SK-N-SH (cell line): ENCODE results near the gene TBCD. TPM values are rescaled to one million over a fixed set of nuclear protein-coding genes. Genes with fewer than 3 reads are reported as not detected.
"Not testable (repeated sequence)": the region's sequence is repeated elsewhere in the genome, so short reads cannot be mapped to it uniquely, and the experiment has no call there.

Source experiments
- CTCF ChIA-PET: fragments of 300-600, 350-600 bp; formaldehyde crosslinking; extraction: SDS; loops from one replicate; lab custom pipeline; 2021; lab: Yijun Ruan, JAX
- POLR2A ChIA-PET: fragments of 350-600 bp; sonication (Branson Sonifier 250); formaldehyde crosslinking; extraction: SDS; loops from one replicate; lab custom pipeline; 2020; ENCODE audit warnings: antibody characterized with exemption, inconsistent platforms; lab: Yijun Ruan, JAX
- DNase-seq: peaks from one replicate; pipeline ENCODE4 v3.0.0; 2012
- H2AFZ ChIP-seq: fragments of 200-600 bp; sonication (generic); 2 replicates; pipeline ENCODE4 v1.8.1; 2016; ENCODE audit warnings: antibody characterized with exemption, mild to moderate bottlenecking, low read depth
- H3F3A ChIP-seq: fragments of 200-600 bp; sonication (generic); replicated peaks from 2 replicates; pipeline ENCODE3; 2016; ENCODE audit warnings: antibody characterized with exemption, mild to moderate bottlenecking; ENCODE audit not compliant: insufficient read depth
- H3K27ac ChIP-seq, 2 experiments: fragments of 200-500 bp in 1 of 2; fragments of 200-600 bp in 1 of 2; sonication (Bioruptor generic) in 1 of 2; sonication (generic), shearing (Covaris generic) in 1 of 2; 2 replicates each; pipeline versions ENCODE4 v1.5.1 to v1.6.1; 2014 to 2016; ENCODE audit warnings: low read depth in 2 of 2, inconsistent platforms in 1 of 2, low read length in 1 of 2, mild to moderate bottlenecking in 1 of 2, mixed read lengths in 1 of 2
- H3K27me3 ChIP-seq: fragments of 200-600 bp; sonication (generic), shearing (Covaris generic); 2 replicates; pipeline ENCODE4 v1.6.1; 2016; ENCODE audit warnings: mixed run types; ENCODE audit not compliant: insufficient read depth
- H3K36me3 ChIP-seq, 2 experiments: fragments of 200-500 bp in 1 of 2; fragments of 200-600 bp in 1 of 2; sonication (Bioruptor generic) in 1 of 2; sonication (generic) in 1 of 2; replicated peaks in 1 of 2; 2 replicates each; pipeline versions ENCODE3 to v1.5.1; 2014 to 2016; ENCODE audit warnings: low read length in 1 of 2, mild to moderate bottlenecking in 1 of 2; ENCODE audit not compliant: insufficient read depth in 2 of 2, control insufficient read depth in 1 of 2
- H3K4me1 ChIP-seq, 2 experiments: fragments of 200-500 bp in 1 of 2; fragments of 200-600 bp in 1 of 2; sonication (Bioruptor generic) in 1 of 2; sonication (generic), shearing (Covaris generic) in 1 of 2; 2 replicates each; pipeline versions ENCODE4 v1.5.1 to v1.6.1; 2014 to 2016; ENCODE audit warnings: low read depth in 1 of 2, low read length in 1 of 2, mixed run types in 1 of 2; ENCODE audit not compliant: insufficient read depth in 2 of 2, control insufficient read depth in 1 of 2
- H3K4me2 ChIP-seq: fragments of 200-600 bp; sonication (generic), shearing (Covaris generic); 2 replicates; pipeline ENCODE4 v1.6.1; 2017; ENCODE audit warnings: mixed run types
- H3K4me3 ChIP-seq, 2 experiments: fragments of 200-500 bp in 1 of 2; fragments of 200-600 bp in 1 of 2; sonication (Bioruptor generic) in 1 of 2; sonication (generic), shearing (Covaris generic) in 1 of 2; 2 replicates each; pipeline versions ENCODE4 v1.5.1 to v1.8.1; 2014 to 2016; ENCODE audit warnings: low read depth in 2 of 2, inconsistent platforms in 1 of 2, low read length in 1 of 2, mild to moderate bottlenecking in 1 of 2, mixed read lengths in 1 of 2, moderate library complexity in 1 of 2
- H3K79me2 ChIP-seq: fragments of 200-600 bp; sonication (generic); 2 replicates; pipeline ENCODE4 v1.8.1; 2017; ENCODE audit warnings: mild to moderate bottlenecking; ENCODE audit not compliant: insufficient read depth
- H3K9ac ChIP-seq: fragments of 200-600 bp; sonication (generic); 2 replicates; pipeline ENCODE4 v1.6.1; 2017; ENCODE audit warnings: mixed run types
- H3K9me2 ChIP-seq: fragments of 200-600 bp; sonication (generic); 2 replicates; pipeline ENCODE4 v1.6.1; 2017; ENCODE audit warnings: mixed run types
- H3K9me3 ChIP-seq: fragments of 200-600 bp; sonication (generic); 2 replicates; pipeline ENCODE4 v1.6.1; 2017; ENCODE audit warnings: mixed run types, mild to moderate bottlenecking, moderate library complexity
- H4K20me1 ChIP-seq: fragments of 200-600 bp; sonication (generic); 2 replicates; pipeline ENCODE4 v1.6.1; 2017; ENCODE audit warnings: mild to moderate bottlenecking, mixed run types; ENCODE audit not compliant: insufficient read depth
- FOXM1 ChIP-seq: IDR thresholded peaks from 2 replicates; pipeline ENCODE4 v1.4.0; 2012; ENCODE audit warnings: low read depth, mild to moderate bottlenecking
- GABPA ChIP-seq: IDR thresholded peaks from 2 replicates; pipeline ENCODE4 v1.4.0; 2012; ENCODE audit warnings: low read depth, mild to moderate bottlenecking
- JUND ChIP-seq: IDR thresholded peaks from 2 replicates; pipeline ENCODE4 v1.4.0; 2012
- MXI1 ChIP-seq: IDR thresholded peaks from 2 replicates; pipeline ENCODE4 v1.6.1; 2012; ENCODE audit warnings: mild to moderate bottlenecking, low read depth, low read length, improper control_type of control experiment
- PBX3 ChIP-seq: IDR thresholded peaks from 2 replicates; pipeline ENCODE4; 2012
- RAD21 ChIP-seq: IDR thresholded peaks from 2 replicates; pipeline ENCODE4 v1.6.1; 2012; ENCODE audit warnings: mild to moderate bottlenecking, low read length
- RFX5 ChIP-seq: IDR thresholded peaks from 2 replicates; pipeline ENCODE4 v1.6.1; 2012; ENCODE audit warnings: mild to moderate bottlenecking, improper control_type of control experiment, low read length
- RXRA ChIP-seq: IDR thresholded peaks from 2 replicates; pipeline ENCODE4 v1.4.0; 2012; ENCODE audit warnings: low read depth, mild to moderate bottlenecking, borderline replicate concordance
- SMC3 ChIP-seq: IDR thresholded peaks from 2 replicates; pipeline ENCODE4 v1.6.1; 2012; ENCODE audit warnings: low read depth, low read length, improper control_type of control experiment
- TEAD4 ChIP-seq: IDR thresholded peaks from 2 replicates; pipeline ENCODE4 v1.4.0; 2012; ENCODE audit warnings: mild to moderate bottlenecking, borderline replicate concordance; ENCODE audit not compliant: insufficient read depth
- whole genome bisulfite sequencing: methylation state at CpG from one replicate; pipeline ENCODE4 v1.1.6; 2017; ENCODE audit warnings: low lambda C conversion rate; 5-methylcytosine and 5-hydroxymethylcytosine counted together
- polyA plus RNA-seq, 3 experiments: library from polyadenylated mRNA; depleted of rRNA; stranded (reverse); fragments of >200 nt; gene quantifications; 2 replicates each; pipeline ENCODE4 v1.2.3, GENCODE V29; 2012
- TF ChIP-seq, protein P1 (sequence below): fragments of 200-600 bp; sonication (generic); IDR thresholded peaks from 2 replicates; pipeline ENCODE4 v1.6.1; 2017; ENCODE audit warnings: antibody characterized with exemption, mild to moderate bottlenecking, moderate library complexity

Gene TBCD
- polyA plus RNA-seq, 1 of the 3 experiments (the other 2 are of a cell fraction) = 107 TPM

- ChIA-PET CTCF (no interaction called here), POLR2A (no interaction called here)
- H3K27me3 ChIP-seq = no peaks in the 10 kb centered on the region
Observed at GRCh38 chr17:82961366-82962162, 209.7 kb downstream of the TBCD start.

GRCh38 chr17:82962163-82962720 lies 210.4 kb downstream of the TBCD start:
- Histone ChIP-seq H4K20me1 (no peaks in the 10 kb centered on the region), H3K27ac (no peak overlapping the region), H3K4me3 (no peak overlapping the region), H3K79me2 (no peaks in the 10 kb centered on the region), H3K4me1 (no peaks in the 10 kb centered on the region), H3K4me2 (no peak overlapping the region), H3K27me3 (no peaks in the 10 kb centered on the region), H3K9me2 (no peaks in the 10 kb centered on the region), H3K36me3 (no peaks in the 10 kb centered on the region), H2AFZ (no peak overlapping the region), H3K9ac (no peak overlapping the region), H3K9me3 (no peaks in the 10 kb centered on the region), H3F3A (no peaks in the 10 kb centered on the region)
- 91% methylated on average over 19 of the region's 21 CpGs for WGBS
- no peak for DNase-seq
- POLR2A ChIA-PET = no interaction called here
- TF ChIP-seq JUND (no peak), RXRA (no peak), FOXM1 (no peak), RFX5 (no peak), MXI1 (no peak)
- CTCF ChIA-PET = interaction anchor here (0.7 to 1.2 kb wide), 2 partner anchors 37 to 147 kb away, joined by 3 read pairs; no protein-coding TSS in a partner anchor

More at GRCh38 chr17:82961366-82962162, 209.7 kb downstream of the TBCD start:
- Histone ChIP-seq H3F3A (no peaks in the 10 kb centered on the region), H3K79me2 (no peaks in the 10 kb centered on the region), H3K9me3 (no peaks in the 10 kb centered on the region), H4K20me1 (no peaks in the 10 kb centered on the region), H3K36me3 (no peaks in the 10 kb centered on the region), H3K27ac (no peak overlapping the region), H3K9ac (no peak overlapping the region), H3K4me3 (no peak overlapping the region), H3K4me2 (no peak overlapping the region), H3K4me1 (no peaks in the 10 kb centered on the region), H3K9me2 (no peaks in the 10 kb centered on the region), H2AFZ (no peak overlapping the region)
- no peak for DNase-seq
- no peak for TF ChIP-seq TEAD4
- no peak for TF ChIP-seq GABPA
- TF ChIP-seq RXRA = no peak
- no peak for TF ChIP-seq RFX5
- TF ChIP-seq RAD21 = no peak
- 77% methylated on average over 16 of the region's 19 CpGs for WGBS

DNA sequence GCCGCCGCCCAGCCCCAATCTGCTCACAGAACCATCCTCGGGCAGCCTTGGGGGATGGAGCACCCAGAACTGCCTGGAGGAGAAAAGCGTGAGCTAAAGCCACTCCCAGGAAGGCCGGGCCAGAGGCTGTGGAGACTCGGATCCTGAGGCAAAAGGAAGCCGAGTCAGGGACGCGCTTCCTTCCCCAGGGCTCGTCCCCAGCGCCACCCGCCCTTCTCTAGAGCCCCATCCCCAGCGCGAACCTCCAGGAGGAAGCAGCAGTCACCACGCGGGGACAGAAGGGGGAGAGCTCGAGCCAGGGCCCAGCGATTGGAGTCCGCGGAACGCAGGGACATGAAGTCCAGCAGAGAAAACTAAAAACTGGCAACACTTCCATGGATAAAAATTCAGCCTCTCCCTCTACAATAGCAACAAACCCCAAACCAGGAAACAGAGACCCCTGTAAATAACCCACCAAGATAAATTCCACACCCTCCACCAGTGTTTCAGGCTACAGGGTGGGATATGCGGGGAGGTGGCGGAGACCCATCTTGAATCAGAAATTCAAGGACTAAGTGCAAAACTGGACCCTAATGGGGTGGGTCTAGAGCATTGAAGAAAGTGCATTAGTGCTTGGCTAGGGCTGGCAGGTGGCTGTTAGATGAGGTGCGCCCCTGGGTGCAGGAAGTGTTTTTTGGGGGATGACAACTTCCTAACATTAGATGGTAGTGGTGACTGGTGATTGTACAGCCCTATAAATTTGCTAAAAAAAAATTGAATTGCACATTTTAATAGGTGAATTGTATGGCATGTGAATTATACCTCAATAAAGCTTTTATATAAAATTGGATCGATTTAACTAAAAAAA lies 211.5 kb downstream of the TBCD start:
- H3K4me3 ChIP-seq = no peak overlapping the region; a peak in 1 of 4 replicates
- no peak overlapping the region for H3K27ac ChIP-seq
- H3K9ac ChIP-seq = no peak overlapping the region
- no peak overlapping the region for H3K4me2 ChIP-seq
- no peaks in the 10 kb centered on the region for H3K79me2 ChIP-seq
- TF ChIP-seq JUND (no peak), RAD21 (peak; percentile 56), SMC3 (peak; percentile 32; the same call in 1 of the 2 replicates), PBX3 (no peak)
- TF ChIP-seq, protein P1, sequence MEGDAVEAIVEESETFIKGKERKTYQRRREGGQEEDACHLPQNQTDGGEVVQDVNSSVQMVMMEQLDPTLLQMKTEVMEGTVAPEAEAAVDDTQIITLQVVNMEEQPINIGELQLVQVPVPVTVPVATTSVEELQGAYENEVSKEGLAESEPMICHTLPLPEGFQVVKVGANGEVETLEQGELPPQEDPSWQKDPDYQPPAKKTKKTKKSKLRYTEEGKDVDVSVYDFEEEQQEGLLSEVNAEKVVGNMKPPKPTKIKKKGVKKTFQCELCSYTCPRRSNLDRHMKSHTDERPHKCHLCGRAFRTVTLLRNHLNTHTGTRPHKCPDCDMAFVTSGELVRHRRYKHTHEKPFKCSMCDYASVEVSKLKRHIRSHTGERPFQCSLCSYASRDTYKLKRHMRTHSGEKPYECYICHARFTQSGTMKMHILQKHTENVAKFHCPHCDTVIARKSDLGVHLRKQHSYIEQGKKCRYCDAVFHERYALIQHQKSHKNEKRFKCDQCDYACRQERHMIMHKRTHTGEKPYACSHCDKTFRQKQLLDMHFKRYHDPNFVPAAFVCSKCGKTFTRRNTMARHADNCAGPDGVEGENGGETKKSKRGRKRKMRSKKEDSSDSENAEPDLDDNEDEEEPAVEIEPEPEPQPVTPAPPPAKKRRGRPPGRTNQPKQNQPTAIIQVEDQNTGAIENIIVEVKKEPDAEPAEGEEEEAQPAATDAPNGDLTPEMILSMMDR = peak; percentile 21; the same call in 1 of the 2 replicates
- TF ChIP-seq, all 33 proteins: peak for 3
- POLR2A ChIA-PET = no interaction called here
- Histone ChIP-seq H3K36me3 (no peaks in the 10 kb centered on the region), H3F3A (no peaks in the 10 kb centered on the region), H3K9me2 (no peaks in the 10 kb centered on the region), H2AFZ (no peak overlapping the region), H3K27me3 (no peaks in the 10 kb centered on the region), H3K9me3 (no peaks in the 10 kb centered on the region), H4K20me1 (no peaks in the 10 kb centered on the region), H3K4me1 (peaks cover 0 to 4% of the 10 kb centered on the region in 2 experiments; a peak in 1 of 4 replicates)
- CTCF ChIA-PET = interaction anchor here (0.7 to 1.7 kb wide), 6 partner anchors 38 to 188 kb away, joined by 3 read pairs; no protein-coding TSS in a partner anchor
- DNase-seq = peak; percentile 79
- 61% methylated on average over 25 of the region's 25 CpGs for WGBS

DNA sequence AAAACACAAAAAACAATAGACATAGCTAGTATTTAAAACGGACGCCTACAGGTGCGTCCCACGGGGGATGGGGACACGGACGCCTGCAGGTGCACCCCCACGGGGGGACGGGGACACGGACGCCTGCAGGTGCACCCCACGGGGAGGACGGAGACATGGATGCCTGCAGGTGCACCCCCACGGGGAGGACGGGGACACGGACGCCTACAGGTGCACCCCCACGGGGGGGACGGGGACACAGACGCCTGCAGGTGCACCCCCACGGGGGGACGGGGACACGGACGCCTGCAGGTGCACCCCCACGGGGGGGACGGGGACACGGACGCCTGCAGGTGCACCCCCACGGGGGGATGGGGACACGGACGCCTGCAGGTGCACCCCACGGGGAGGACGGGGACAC lies 212.6 kb downstream of the TBCD start:
- H3K9me3 ChIP-seq, H3K27me3 ChIP-seq, H3K27ac ChIP-seq, H3K4me2 ChIP-seq, H3K4me3 ChIP-seq, POLR2A ChIA-PET, H4K20me1 ChIP-seq, H3K9me2 ChIP-seq, H3K79me2 ChIP-seq, H3F3A ChIP-seq, H2AFZ ChIP-seq, H3K4me1 ChIP-seq, H3K9ac ChIP-seq, DNase-seq, H3K36me3 ChIP-seq: not testable (repeated sequence)
- CTCF ChIA-PET = interaction anchor here (0.7 kb wide), 1 partner anchor 88 kb away, joined by 3 read pairs; no protein-coding TSS in a partner anchor
- 93% methylated on average over 28 of the region's 32 CpGs for WGBS
